GM12874 (cell line): ENCODE results near the gene GHR.

Experiments
- CTCF ChIP-seq: IDR thresholded peaks from 2 replicates; pipeline ENCODE4 v1.5.1; 2011; ENCODE audit warnings: low read depth, mild to moderate bottlenecking, control low read depth, low read length, moderate library complexity; ENCODE audit not compliant: insufficient read depth

GHR gene

DNA sequence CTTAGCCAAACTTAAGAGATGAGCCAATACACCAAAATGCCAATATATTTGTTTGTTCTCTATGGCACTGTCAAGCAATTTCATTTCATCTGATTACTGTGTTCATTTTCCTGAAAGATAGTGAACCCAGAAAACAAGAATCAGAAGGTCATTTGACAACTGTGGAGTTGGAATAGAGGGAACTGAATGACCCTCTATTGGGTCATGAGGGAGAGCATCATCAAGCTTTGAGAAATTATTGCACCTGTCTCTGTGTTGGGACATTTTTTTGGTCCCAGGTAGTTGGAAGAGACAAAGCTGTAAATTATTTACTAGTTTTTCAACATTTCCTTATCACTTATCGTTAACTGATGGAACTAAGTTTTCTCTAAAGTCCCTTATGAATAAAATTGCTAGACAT, 129.4 kb downstream of the GHR start:
- TF ChIP-seq CTCF: no peak

- TF ChIP-seq CTCF: no peak
Measured at GRCh38 chr5:42553461-42553860, 130.2 kb downstream of the GHR start.

- no peak for TF ChIP-seq CTCF
Measured at GRCh38 chr5:42555010-42555409, 131.8 kb downstream of the GHR start.

GRCh38 chr5:42555797-42556196, 132.6 kb downstream of the GHR start:
- TF ChIP-seq CTCF: no peak

GRCh38 chr5:42557689-42558088, 134.4 kb downstream of the GHR start:
- TF ChIP-seq CTCF: no peak

DNA sequence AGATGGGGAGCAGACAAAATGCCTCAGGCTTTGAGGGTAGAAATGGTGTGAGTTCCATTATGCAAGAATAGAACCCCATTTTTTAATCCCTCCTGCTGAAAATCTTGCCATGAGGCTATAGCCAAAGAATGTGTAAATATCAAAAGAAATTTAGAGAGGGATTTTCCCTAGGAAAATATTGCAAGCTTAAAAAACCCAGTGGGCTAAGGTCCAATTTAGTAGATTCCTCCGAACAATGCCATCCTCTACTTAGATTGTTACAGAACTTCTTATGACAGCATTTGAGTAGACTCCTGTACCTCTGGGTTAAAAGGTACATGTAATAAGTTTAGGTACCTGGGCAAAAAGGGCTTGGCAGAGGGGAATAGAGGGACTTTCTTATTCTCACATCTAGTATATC, 138.4 kb downstream of the GHR start:
- TF ChIP-seq CTCF: no peak

DNA sequence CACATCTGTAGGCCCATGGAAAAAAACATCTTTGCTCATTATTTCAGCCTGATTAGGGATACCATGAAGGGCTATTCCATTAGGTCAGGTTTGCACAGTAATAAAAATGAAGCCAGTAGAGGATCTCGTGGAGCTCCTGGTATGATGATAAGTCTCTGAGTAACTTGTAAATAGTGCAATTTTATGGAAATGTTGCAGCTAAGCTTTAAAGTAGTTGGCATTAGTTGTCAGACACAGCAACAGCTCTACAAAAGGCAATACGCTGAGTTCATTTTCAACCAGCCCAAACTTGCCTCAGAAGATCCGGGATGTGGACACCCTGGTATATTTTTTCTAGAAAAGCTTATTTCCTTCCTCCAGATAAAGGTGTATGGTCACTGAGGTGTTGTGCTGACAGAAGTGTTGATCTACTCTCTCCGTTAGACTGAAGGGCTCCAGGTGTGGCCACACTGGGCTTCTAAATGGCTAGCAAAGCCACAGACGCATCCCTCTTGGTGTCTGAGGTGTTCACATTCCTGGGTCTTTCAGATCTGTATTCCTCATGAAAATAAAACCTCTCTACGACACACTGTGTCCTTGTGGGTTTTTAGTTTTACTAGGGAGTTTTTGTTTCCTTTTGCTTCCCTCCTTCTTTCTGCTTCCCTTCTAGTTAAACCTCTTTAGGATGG, 141.6 kb downstream of the GHR start:
- no peak for TF ChIP-seq CTCF
